Vagina (tissue), 2 donors: ENCODE measurements around the gene MACO1. TPM values are rescaled to one million over a fixed set of nuclear protein-coding genes. Genes with fewer than 3 reads are reported as not detected.

Experiments used
- DNase-seq, 2 donors: peaks; one replicate each; pipeline ENCODE4 v3.0.0-alpha.2; 2017; ENCODE audit errors: extremely low spot score in 2 of 2
- H3K27ac ChIP-seq: fragments of 200-600 bp; sonication (generic); one replicate; pipeline ENCODE4 v1.5.1; 2019
- H3K27me3 ChIP-seq: fragments of 200-600 bp; sonication (generic); one replicate; pipeline ENCODE4 v1.5.1; 2019
- H3K36me3 ChIP-seq, 2 donors: fragments of 200-600 bp; sonication (generic); one replicate each; pipeline ENCODE4 v1.5.1; 2017 to 2019
- H3K4me1 ChIP-seq: fragments of 200-600 bp; sonication (generic); one replicate; pipeline ENCODE4 v1.5.1; 2019
- H3K4me3 ChIP-seq, 2 donors: fragments of 200-600 bp; sonication (generic); 1 replicate in 1 of 2; 2 replicates in 1 of 2; pipeline ENCODE4 v1.5.1; 2016 to 2019
- H3K9me3 ChIP-seq: fragments of 200-600 bp; sonication (generic); one replicate; pipeline ENCODE4 v1.5.1; 2019
- POLR2A ChIP-seq, 2 donors: fragments of 450-650 bp; IDR thresholded peaks; one replicate each; pipeline ENCODE4 v1.6.1; 2017; ENCODE audit warnings: antibody characterized with exemption in 2 of 2, mild to moderate bottlenecking in 2 of 2, moderate library complexity in 2 of 2
- POLR2AphosphoS5 ChIP-seq, 2 donors: sonication (generic); formaldehyde crosslinking; IDR thresholded peaks; one replicate each; pipeline ENCODE4 v1.9.0; 2017; ENCODE audit warnings: antibody characterized with exemption in 2 of 2, mild to moderate bottlenecking in 2 of 2, low read depth in 1 of 2; ENCODE audit not compliant: insufficient read depth in 1 of 2
- intact Hi-C: fragments of 100-400 bp; cut with DNase I; formaldehyde crosslinking; loops from one replicate; pipeline ENCODE4 v1.15.1; 2023
- total RNA-seq: library from RNA; depleted of rRNA; stranded (reverse); fragments of >200 nt; gene quantifications from one replicate; pipeline ENCODE4 v1.2.3, GENCODE V29; 2016
- TF ChIP-seq, protein P1 (sequence below), 3 experiments: fragments of 450-650 bp in 2 of 3; fragments of 200-600 bp in 1 of 3; sonication (generic) in 1 of 3; IDR thresholded peaks; one replicate each; pipeline ENCODE4 v1.5.1; 2017 to 2019; ENCODE audit warnings: antibody characterized with exemption in 3 of 3, mild to moderate bottlenecking in 2 of 3, moderate library complexity in 2 of 3

MACO1 gene
- total RNA-seq, 1 donor from 2014 or later = 13.8 TPM

DNA sequence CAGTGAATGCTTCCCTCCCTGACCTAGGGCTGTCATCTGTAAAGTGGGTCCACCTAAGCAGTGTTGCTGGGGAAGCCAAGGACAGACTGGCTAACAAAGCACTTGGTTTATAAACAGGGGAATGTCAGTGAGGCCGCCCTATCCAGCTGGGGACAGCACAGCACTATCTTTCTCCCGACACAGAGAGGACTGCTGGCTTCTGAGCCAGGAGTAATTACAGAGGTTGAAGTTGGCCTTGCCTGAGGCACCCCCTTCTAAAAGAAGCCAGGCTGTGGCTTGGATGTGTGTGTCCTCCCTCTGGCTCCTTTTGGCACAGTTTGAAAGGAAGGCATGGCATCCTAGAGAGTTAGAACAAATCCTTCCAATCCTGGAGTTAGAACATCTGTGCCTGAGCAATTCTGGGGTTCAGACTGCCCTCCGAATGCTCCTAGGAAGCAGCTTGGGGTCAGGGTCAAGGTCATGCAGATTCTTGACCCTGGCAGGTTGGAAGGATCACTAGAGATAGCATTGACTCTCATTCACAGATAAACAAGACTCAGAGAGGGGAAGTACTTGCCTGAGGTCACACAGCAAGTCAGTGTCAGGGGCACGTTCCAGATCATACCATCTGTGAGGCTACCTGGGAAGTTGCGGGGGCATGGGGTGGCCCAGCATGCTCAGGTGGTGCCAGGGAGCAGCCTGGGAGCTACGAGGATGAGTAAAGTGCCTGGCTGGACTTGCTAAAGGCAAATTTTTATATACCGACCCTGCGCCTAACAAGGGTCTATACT lies 111.4 kb downstream of the MACO1 start:
- Histone ChIP-seq H3K36me3 (no peaks in the 10 kb centered on the region), H3K9me3 (no peaks in the 10 kb centered on the region), H3K27me3 (no peaks in the 10 kb centered on the region), H3K27ac (no peak overlapping the region), H3K4me3 (no peak overlapping the region), H3K4me1 (peaks cover 26% of the 10 kb centered on the region)
- TF ChIP-seq POLR2AphosphoS5 (IDR thresholded peaks at IDR 0.05; ENCODE audit: insufficient read depth in 1 of 2, low read depth in 1 of 2) (no peak), POLR2A (IDR thresholded peaks at IDR 0.05) (no peak)
- TF ChIP-seq, protein P1, sequence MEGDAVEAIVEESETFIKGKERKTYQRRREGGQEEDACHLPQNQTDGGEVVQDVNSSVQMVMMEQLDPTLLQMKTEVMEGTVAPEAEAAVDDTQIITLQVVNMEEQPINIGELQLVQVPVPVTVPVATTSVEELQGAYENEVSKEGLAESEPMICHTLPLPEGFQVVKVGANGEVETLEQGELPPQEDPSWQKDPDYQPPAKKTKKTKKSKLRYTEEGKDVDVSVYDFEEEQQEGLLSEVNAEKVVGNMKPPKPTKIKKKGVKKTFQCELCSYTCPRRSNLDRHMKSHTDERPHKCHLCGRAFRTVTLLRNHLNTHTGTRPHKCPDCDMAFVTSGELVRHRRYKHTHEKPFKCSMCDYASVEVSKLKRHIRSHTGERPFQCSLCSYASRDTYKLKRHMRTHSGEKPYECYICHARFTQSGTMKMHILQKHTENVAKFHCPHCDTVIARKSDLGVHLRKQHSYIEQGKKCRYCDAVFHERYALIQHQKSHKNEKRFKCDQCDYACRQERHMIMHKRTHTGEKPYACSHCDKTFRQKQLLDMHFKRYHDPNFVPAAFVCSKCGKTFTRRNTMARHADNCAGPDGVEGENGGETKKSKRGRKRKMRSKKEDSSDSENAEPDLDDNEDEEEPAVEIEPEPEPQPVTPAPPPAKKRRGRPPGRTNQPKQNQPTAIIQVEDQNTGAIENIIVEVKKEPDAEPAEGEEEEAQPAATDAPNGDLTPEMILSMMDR (IDR thresholded peaks at IDR 0.05) = no peak
- intact Hi-C loops = no loop called here
- DNase-seq = no peak

DNA sequence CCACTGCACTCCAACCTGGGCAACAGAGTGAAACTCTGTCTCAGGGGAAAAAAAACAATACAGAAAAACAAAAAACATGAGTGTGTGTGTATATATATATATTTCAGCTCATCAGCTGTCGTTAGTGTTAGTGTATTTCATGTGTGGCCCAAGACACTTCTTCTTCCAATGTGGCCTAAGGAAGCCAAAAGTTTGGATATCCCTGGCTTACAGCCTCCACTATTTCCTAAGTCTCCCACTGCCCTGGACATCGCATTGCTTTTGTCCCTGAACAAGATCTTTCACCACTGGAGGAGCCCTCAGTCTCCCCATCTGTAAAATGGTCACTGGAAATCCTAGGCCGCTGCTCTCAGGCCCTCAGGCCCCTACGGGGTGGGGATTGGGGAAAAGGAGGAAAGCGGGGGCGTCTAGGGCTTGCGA lies 112.3 kb downstream of the MACO1 start:
- H3K4me1 ChIP-seq = peaks cover 26% of the 10 kb centered on the region
- H3K27ac ChIP-seq = peak overlapping the region; percentile 62
- H3K9me3 ChIP-seq = no peaks in the 10 kb centered on the region
- no peak for TF ChIP-seq POLR2AphosphoS5 (IDR thresholded peaks at IDR 0.05; ENCODE audit: insufficient read depth in 1 of 2, low read depth in 1 of 2)
- TF ChIP-seq, protein P1 (IDR thresholded peaks at IDR 0.05) = no peak
- no peak for TF ChIP-seq POLR2A (IDR thresholded peaks at IDR 0.05)
- intact Hi-C loops = no loop called here
- no peaks in the 10 kb centered on the region for H3K27me3 ChIP-seq
- no peak for DNase-seq
- H3K4me3 ChIP-seq = peak overlapping the region; percentile 61 to 68
- no peaks in the 10 kb centered on the region for H3K36me3 ChIP-seq

DNA sequence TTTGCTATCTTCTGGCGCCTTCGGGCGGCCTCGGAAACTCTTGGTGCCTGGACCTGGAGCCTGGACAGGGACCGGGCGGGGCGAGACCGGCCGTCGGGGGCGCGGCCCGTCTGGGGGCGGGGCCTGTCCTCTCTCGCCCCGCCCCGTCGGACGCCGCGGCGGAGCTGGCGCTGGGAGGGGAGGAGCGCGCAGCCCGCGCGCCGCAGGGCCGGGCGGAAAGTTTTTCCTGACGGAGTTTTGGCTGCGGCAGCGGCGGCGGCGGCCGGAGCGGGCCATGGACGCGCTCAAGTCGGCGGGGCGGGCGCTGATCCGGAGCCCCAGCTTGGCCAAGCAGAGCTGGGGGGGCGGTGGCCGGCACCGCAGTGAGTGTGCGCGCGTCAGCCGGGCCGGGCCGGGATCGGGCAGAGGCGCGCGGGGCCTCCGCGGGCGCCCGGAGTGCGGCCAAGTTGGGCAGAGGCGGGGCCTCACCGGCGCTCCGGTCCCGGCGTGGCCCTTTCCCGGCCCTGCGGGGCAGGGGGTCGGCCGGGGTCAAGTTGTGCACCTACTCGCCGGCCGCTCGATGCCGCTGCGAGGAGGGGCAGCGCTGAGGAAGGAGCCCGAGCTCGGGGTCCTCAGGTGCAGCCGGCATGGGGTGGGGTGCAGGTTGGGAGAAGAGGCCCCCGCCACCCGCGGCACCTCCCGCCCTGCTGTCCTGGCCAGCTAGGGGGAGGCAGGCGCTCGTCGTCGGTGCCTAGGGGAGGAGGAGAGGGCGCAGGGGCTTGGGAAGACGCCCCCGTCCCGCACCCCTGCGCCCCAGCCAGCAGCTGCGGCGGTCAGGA lies 112.9 kb downstream of the MACO1 start, which contains the start of gene LDLRAP1:
TSS of gene LDLRAP1 (plus strand) at position 182 of the 818 bp plus-strand sequence. CDS start at position 275, 93 bp downstream.
- no peaks in the 10 kb centered on the region for H3K9me3 ChIP-seq
- no peaks in the 10 kb centered on the region for H3K36me3 ChIP-seq
- H3K4me3 ChIP-seq = peak within 1 kb of the TSS; percentile 61 to 68
- intact Hi-C loops = no loop called here
- TF ChIP-seq POLR2A (IDR thresholded peaks at IDR 0.05) = peak in 1 of 2 donors; percentile 92
- TF ChIP-seq POLR2AphosphoS5 (IDR thresholded peaks at IDR 0.05; ENCODE audit: insufficient read depth in 1 of 2, low read depth in 1 of 2) = peak in 1 of 2 donors; percentile 48
- TF ChIP-seq, protein P1 (IDR thresholded peaks at IDR 0.05) = no peak
- DNase-seq = no peak
- H3K27ac ChIP-seq = peak within 1 kb of the TSS; percentile 62
- no peaks in the 10 kb centered on the region for H3K27me3 ChIP-seq
- peaks cover 28% of the 10 kb centered on the region for H3K4me1 ChIP-seq

DNA sequence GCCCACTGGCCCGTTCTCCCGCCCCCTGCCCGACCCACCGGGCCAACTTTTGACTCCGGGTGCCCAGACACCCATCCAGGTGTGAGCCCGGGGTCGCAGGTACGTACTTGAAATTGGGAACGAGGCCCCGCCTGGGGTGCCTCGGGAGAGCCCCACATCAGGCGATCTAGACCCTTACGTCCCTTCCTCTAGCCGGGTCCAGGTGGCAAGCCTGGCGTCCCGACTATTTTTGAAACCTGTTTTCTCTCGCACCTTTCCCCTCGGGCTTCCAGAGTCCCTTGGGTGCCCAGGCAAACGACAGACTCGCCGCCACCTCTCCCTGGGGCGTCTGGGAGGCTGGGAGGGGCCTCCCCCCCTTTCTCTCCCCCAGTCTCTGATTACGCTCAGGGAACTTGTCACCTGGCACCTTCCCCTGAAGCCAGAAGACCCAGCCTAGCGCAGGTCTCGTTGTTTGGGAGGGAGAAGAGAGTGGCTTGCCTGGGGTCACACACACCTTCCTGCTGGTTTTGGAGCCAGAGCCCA lies 113.6 kb downstream of the MACO1 start:
- peak overlapping the region; percentile 62 for H3K27ac ChIP-seq
- no peak for DNase-seq
- intact Hi-C loops = no loop called here
- no peaks in the 10 kb centered on the region for H3K27me3 ChIP-seq
- no peaks in the 10 kb centered on the region for H3K9me3 ChIP-seq
- no peak for TF ChIP-seq POLR2A (IDR thresholded peaks at IDR 0.05)
- TF ChIP-seq, protein P1 (IDR thresholded peaks at IDR 0.05) = no peak
- TF ChIP-seq POLR2AphosphoS5 (IDR thresholded peaks at IDR 0.05; ENCODE audit: insufficient read depth in 1 of 2, low read depth in 1 of 2) = no peak
- H3K4me3 ChIP-seq = peak overlapping the region; percentile 61 to 68
- peaks cover 35% of the 10 kb centered on the region for H3K4me1 ChIP-seq
- no peaks in the 10 kb centered on the region for H3K36me3 ChIP-seq
